Liver (tissue), 9 donors: ENCODE measurements around the gene MYO9A. TPM values are rescaled to one million over a fixed set of nuclear protein-coding genes. Genes with fewer than 3 reads are reported as not detected.

Source experiments
- DNase-seq: peaks from one replicate; pipeline ENCODE4 v3.0.0-alpha.2; 2017; ENCODE audit warnings: low spot score
- H3K27ac ChIP-seq, 2 donors: one replicate each; pipeline ENCODE4 v1.7.0; 2013; ENCODE audit warnings: inconsistent platforms in 2 of 2, low read length in 2 of 2, control low read depth in 1 of 2, low read depth in 1 of 2, mild to moderate bottlenecking in 1 of 2
- H3K27me3 ChIP-seq, 4 donors: one replicate each; pipeline versions ENCODE4 v1.6.1 to v1.7.0; 2013; ENCODE audit warnings: low read length in 3 of 4, inconsistent platforms in 1 of 4, mild to moderate bottlenecking in 1 of 4, moderate library complexity in 1 of 4; ENCODE audit not compliant: control insufficient read depth in 4 of 4, insufficient read depth in 4 of 4
- H3K36me3 ChIP-seq, 4 donors: one replicate each; pipeline versions ENCODE4 v1.6.1 to v1.7.0; 2013; ENCODE audit warnings: low read length in 3 of 4, mild to moderate bottlenecking in 3 of 4, low read depth in 1 of 4, moderate library complexity in 1 of 4; ENCODE audit not compliant: control insufficient read depth in 4 of 4, insufficient read depth in 3 of 4
- H3K4me1 ChIP-seq, 4 donors: one replicate each; pipeline versions ENCODE4 v1.6.1 to v1.7.0; 2013; ENCODE audit warnings: low read length in 3 of 4, mild to moderate bottlenecking in 3 of 4, moderate library complexity in 1 of 4; ENCODE audit not compliant: control insufficient read depth in 4 of 4, insufficient read depth in 4 of 4
- H3K4me3 ChIP-seq, 3 donors: one replicate each; pipeline versions ENCODE4 v1.6.1 to v1.7.0; 2013; ENCODE audit warnings: low read length in 3 of 3, control low read depth in 1 of 3, low read depth in 1 of 3, mild to moderate bottlenecking in 1 of 3
- H3K9ac ChIP-seq, 2 donors: one replicate each; pipeline ENCODE4 v1.7.0; 2013; ENCODE audit warnings: low read length in 2 of 2, mild to moderate bottlenecking in 2 of 2, moderate library complexity in 2 of 2, control low read depth in 1 of 2, low read depth in 1 of 2
- H3K9me3 ChIP-seq, 4 donors: one replicate each; pipeline versions ENCODE4 v1.6.1 to v1.7.0; 2013; ENCODE audit warnings: low read length in 3 of 4; ENCODE audit not compliant: control insufficient read depth in 4 of 4
- FOXA2 ChIP-seq: IDR thresholded peaks from 2 replicates; pipeline ENCODE4 v1.6.1; 2016; ENCODE audit warnings: antibody characterized with exemption
- HNF4A ChIP-seq, 2 donors: conservative IDR thresholded peaks; 2 replicates each; pipeline ENCODE4 v1.6.1; 2016; ENCODE audit warnings: antibody characterized with exemption in 2 of 2, mild to moderate bottlenecking in 2 of 2
- JUND ChIP-seq, 2 donors: IDR thresholded peaks; 2 replicates each; pipeline ENCODE4 v1.6.1; 2016; ENCODE audit warnings: antibody characterized with exemption in 2 of 2
- NR2F2 ChIP-seq: IDR thresholded peaks from 2 replicates; pipeline ENCODE4 v1.6.1; 2016; ENCODE audit warnings: antibody characterized with exemption
- RXRA ChIP-seq, 2 donors: IDR thresholded peaks; 2 replicates each; pipeline ENCODE4 v1.6.1; 2017 to 2018; ENCODE audit warnings: antibody characterized with exemption in 2 of 2, mild to moderate bottlenecking in 1 of 2
- WGBS: extraction: QIAGEN DNeasy Blood & Tissue Kit; methylation state at CpG from one replicate; pipeline ENCODE4 v1.1.7; 2013; 5-methylcytosine and 5-hydroxymethylcytosine counted together
- polyA plus RNA-seq, 2 donors: library from polyadenylated mRNA; stranded (reverse) in 1 of 2; unstranded in 1 of 2; fragments of 200-250 nt in 1 of 2; fragments of >200 nt in 1 of 2; fragmentation: Nextera tagmentation in 1 of 2; extraction: Ambion mirVana in 1 of 2; gene quantifications; one replicate each; pipeline versions ENCODE4 v1.2.1 to v1.2.3, GENCODE V29; 2013 to 2015
- total RNA-seq, 2 donors: library from RNA; depleted of rRNA; stranded (reverse); fragments of >200 nt; gene quantifications; one replicate each; pipeline ENCODE4 v1.2.3, GENCODE V29; 2014
- TF ChIP-seq, protein P1 (sequence below): IDR thresholded peaks from 2 replicates; pipeline ENCODE4 v1.6.1; 2016; ENCODE audit warnings: antibody characterized with exemption, mild to moderate bottlenecking
- TF ChIP-seq, protein P2 (sequence below): IDR thresholded peaks from 2 replicates; pipeline ENCODE4 v1.6.1; 2016; ENCODE audit warnings: antibody characterized with exemption
- TF ChIP-seq, protein P3 (sequence below): fragments of 150-350 bp; IDR thresholded peaks from 2 replicates; pipeline ENCODE4 v1.5.1; 2017; ENCODE audit warnings: improper control_type of control experiment, low read depth, low read length; ENCODE audit not compliant: missing input control
- donor health status: healthy.
- donor health status: healthy.
- donor health status: healthy.
- donor health status: healthy.
- donor health status: healthy.

Gene MYO9A
- total and polyA plus RNA-seq, 4 donors = 1.4 to 14.9 (median 8.4) TPM

DNA sequence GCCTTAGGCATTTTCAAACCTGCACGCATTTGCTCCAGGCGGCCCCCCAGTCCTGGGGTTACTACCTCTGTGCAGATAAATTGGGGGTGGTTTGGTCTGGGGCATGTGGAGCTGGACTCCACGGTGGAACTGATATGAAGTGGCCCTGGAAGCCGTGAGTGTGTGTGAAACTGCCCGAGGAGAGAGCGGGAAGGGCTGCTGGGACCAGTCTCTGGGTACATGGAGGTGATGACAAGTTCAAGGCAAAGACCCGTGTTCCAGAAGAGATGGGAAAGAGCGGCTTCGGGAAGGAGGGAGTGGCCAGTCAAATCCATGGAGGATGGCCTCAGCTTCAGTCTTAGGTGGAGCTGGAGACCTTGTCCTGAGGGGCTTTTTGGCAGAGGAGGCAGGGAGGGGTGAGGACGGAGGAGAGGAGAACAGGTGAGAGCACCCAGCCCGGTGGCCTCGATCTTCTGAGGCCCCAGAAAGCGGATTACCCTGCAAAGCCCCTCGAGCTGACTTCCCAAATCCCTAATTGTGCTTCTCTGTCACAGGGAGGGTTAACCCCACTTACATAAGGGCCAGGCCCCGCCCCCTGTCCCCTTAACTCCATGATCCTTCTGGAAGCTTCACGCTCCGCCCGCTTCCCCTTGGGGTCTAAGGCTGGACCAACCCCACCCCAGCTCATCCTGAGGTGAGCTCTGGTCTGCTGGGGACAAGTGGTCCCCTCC is 309.5 kb downstream of the MYO9A start:
- DNase-seq = no peak
- TF ChIP-seq, protein P1, sequence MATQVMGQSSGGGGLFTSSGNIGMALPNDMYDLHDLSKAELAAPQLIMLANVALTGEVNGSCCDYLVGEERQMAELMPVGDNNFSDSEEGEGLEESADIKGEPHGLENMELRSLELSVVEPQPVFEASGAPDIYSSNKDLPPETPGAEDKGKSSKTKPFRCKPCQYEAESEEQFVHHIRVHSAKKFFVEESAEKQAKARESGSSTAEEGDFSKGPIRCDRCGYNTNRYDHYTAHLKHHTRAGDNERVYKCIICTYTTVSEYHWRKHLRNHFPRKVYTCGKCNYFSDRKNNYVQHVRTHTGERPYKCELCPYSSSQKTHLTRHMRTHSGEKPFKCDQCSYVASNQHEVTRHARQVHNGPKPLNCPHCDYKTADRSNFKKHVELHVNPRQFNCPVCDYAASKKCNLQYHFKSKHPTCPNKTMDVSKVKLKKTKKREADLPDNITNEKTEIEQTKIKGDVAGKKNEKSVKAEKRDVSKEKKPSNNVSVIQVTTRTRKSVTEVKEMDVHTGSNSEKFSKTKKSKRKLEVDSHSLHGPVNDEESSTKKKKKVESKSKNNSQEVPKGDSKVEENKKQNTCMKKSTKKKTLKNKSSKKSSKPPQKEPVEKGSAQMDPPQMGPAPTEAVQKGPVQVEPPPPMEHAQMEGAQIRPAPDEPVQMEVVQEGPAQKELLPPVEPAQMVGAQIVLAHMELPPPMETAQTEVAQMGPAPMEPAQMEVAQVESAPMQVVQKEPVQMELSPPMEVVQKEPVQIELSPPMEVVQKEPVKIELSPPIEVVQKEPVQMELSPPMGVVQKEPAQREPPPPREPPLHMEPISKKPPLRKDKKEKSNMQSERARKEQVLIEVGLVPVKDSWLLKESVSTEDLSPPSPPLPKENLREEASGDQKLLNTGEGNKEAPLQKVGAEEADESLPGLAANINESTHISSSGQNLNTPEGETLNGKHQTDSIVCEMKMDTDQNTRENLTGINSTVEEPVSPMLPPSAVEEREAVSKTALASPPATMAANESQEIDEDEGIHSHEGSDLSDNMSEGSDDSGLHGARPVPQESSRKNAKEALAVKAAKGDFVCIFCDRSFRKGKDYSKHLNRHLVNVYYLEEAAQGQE = no peak
- TF ChIP-seq RXRA (IDR thresholded peaks at IDR 0.05) = no peak
- TF ChIP-seq, protein P2, sequence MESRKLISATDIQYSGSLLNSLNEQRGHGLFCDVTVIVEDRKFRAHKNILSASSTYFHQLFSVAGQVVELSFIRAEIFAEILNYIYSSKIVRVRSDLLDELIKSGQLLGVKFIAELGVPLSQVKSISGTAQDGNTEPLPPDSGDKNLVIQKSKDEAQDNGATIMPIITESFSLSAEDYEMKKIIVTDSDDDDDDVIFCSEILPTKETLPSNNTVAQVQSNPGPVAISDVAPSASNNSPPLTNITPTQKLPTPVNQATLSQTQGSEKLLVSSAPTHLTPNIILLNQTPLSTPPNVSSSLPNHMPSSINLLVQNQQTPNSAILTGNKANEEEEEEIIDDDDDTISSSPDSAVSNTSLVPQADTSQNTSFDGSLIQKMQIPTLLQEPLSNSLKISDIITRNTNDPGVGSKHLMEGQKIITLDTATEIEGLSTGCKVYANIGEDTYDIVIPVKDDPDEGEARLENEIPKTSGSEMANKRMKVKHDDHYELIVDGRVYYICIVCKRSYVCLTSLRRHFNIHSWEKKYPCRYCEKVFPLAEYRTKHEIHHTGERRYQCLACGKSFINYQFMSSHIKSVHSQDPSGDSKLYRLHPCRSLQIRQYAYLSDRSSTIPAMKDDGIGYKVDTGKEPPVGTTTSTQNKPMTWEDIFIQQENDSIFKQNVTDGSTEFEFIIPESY = no peak
- no peak for TF ChIP-seq NR2F2
- 78% methylated on average over 18 of the region's 18 CpGs for WGBS

DNA sequence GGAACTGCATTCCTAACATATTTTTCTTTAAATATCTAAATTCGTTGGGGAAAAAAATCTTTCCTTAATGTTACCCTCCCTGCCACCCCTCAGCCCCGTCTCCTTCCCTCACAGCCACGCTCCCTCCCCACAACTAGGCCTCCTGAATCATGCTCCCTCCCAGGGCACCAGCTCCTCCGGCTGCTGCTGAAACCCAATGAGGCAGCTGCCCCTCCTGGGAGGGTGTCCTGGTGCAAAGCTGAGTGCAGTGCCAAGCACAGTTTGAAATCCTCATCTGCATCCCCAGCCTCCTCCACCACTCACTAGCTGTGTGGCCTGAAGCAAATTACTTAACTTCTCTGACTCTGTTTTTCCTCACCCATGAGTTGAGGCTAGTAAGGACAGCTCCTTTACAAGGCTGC is 310.3 kb downstream of the MYO9A start:
- Histone ChIP-seq H3K27me3 (peaks cover 0 to 4% (median 2%) of the 10 kb centered on the region in 4 donors), H3K4me3 (no peak overlapping the region), H3K9ac (no peak overlapping the region), H3K4me1 (no peaks in the 10 kb centered on the region), H3K27ac (no peak overlapping the region), H3K9me3 (no peaks in the 10 kb centered on the region), H3K36me3 (no peaks in the 10 kb centered on the region)
- 67% methylated on average over 4 of the region's 4 CpGs for WGBS
- TF ChIP-seq, protein P2 = no peak
- TF ChIP-seq HNF4A (conservative IDR thresholded peaks at IDR 0.05) (no peak), JUND (IDR thresholded peaks at IDR 0.05) (no peak), FOXA2 (no peak)
- TF ChIP-seq, protein P3, sequence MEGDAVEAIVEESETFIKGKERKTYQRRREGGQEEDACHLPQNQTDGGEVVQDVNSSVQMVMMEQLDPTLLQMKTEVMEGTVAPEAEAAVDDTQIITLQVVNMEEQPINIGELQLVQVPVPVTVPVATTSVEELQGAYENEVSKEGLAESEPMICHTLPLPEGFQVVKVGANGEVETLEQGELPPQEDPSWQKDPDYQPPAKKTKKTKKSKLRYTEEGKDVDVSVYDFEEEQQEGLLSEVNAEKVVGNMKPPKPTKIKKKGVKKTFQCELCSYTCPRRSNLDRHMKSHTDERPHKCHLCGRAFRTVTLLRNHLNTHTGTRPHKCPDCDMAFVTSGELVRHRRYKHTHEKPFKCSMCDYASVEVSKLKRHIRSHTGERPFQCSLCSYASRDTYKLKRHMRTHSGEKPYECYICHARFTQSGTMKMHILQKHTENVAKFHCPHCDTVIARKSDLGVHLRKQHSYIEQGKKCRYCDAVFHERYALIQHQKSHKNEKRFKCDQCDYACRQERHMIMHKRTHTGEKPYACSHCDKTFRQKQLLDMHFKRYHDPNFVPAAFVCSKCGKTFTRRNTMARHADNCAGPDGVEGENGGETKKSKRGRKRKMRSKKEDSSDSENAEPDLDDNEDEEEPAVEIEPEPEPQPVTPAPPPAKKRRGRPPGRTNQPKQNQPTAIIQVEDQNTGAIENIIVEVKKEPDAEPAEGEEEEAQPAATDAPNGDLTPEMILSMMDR = no peak
- TF ChIP-seq, protein P1 = no peak
- DNase-seq = no peak

More for the DNA sequence above, 309.5 kb downstream of the MYO9A start:
- no peaks in the 10 kb centered on the region for H3K9me3 ChIP-seq
- peaks cover 0 to 4% (median 2%) of the 10 kb centered on the region in 4 donors for H3K27me3 ChIP-seq
- no peak overlapping the region for H3K9ac ChIP-seq
- no peak overlapping the region for H3K4me3 ChIP-seq
- no peaks in the 10 kb centered on the region for H3K4me1 ChIP-seq
- no peaks in the 10 kb centered on the region for H3K36me3 ChIP-seq
- no peak overlapping the region for H3K27ac ChIP-seq
